Bronchial epithelial cell (primary cell): ENCODE measurements around the gene APC. TPM values are rescaled to one million over a fixed set of nuclear protein-coding genes. Genes with fewer than 3 reads are reported as not detected.

Source experiments
- DNase-seq: peaks from one replicate; pipeline ENCODE4 v3.0.0-alpha.2; 2010; ENCODE audit warnings: low read depth
- FAIRE-seq: peaks from 2 replicates; lab custom pipeline; 2011; peaks lifted over from hg19 to GRCh38; lab: Jason Lieb, UNC
- H3K27me3 ChIP-seq: 2 replicates; pipeline ENCODE4 v1.5.1; 2011; ENCODE audit warnings: low read length; ENCODE audit not compliant: control insufficient read depth, insufficient read depth
- H3K36me3 ChIP-seq: 2 replicates; pipeline ENCODE4 v1.5.1; 2011; ENCODE audit warnings: low read length; ENCODE audit not compliant: control insufficient read depth, insufficient read depth
- H3K4me3 ChIP-seq: 2 replicates; pipeline ENCODE4 v1.5.1; 2011; ENCODE audit warnings: mild to moderate bottlenecking, low read depth, low read length, control low read depth
- total RNA-seq: library from RNA; depleted of rRNA; stranded (reverse); fragments of >200 nt; gene quantifications from 2 replicates; pipeline ENCODE4 v1.2.1, GENCODE V29; 2014
- TF ChIP-seq, protein P1 (sequence below): IDR thresholded peaks from 2 replicates; pipeline ENCODE4 v1.5.1; 2011; ENCODE audit warnings: mild to moderate bottlenecking, moderate library complexity, low read length, control low read depth, inconsistent platforms; ENCODE audit not compliant: insufficient read depth, severe bottlenecking

Gene APC
- total RNA-seq, 1 donor from 2014 or later: 33.7 TPM

DNA sequence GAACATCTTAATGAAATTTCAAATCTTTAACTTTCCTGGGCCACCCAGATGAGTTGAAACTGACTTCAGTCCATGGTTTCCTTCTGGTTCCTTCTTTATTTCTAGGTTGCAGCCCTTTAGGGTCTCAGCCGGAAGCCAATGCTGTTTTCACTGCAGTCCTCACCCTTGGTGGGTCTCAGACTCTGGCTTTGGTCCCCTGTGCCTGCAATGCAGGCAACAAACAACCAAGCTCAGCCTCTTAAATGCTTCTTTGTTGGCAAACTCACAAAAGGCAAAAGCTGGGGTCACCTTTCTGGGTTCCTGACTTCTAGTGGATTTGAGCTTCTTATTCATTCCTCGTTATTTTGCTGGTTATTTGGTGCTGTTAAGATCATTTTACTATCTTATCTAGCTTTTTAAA is 19.3 kb upstream of the APC start:
- TF ChIP-seq, protein P1, sequence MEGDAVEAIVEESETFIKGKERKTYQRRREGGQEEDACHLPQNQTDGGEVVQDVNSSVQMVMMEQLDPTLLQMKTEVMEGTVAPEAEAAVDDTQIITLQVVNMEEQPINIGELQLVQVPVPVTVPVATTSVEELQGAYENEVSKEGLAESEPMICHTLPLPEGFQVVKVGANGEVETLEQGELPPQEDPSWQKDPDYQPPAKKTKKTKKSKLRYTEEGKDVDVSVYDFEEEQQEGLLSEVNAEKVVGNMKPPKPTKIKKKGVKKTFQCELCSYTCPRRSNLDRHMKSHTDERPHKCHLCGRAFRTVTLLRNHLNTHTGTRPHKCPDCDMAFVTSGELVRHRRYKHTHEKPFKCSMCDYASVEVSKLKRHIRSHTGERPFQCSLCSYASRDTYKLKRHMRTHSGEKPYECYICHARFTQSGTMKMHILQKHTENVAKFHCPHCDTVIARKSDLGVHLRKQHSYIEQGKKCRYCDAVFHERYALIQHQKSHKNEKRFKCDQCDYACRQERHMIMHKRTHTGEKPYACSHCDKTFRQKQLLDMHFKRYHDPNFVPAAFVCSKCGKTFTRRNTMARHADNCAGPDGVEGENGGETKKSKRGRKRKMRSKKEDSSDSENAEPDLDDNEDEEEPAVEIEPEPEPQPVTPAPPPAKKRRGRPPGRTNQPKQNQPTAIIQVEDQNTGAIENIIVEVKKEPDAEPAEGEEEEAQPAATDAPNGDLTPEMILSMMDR: no peak
- FAIRE-seq: no peak

DNA sequence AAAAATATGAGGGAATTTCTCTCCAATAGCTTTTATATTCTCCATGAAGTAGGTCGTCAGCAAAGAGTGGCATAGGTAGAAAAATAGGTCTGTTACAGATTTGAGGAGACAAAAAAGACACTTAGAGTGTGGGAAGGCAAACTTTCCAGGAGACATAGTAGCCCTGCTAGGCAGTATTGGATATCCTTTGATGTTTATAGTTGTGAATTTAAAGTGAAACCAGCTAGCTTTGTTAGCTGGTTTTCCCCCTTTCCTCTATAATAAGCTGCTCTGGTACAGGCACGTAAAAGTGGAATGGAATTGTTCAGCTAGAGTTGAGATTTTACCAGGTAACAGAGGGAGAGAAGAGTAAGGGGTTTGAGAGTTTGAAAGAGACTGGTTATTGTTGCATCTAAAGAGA is 17.1 kb upstream of the APC start:
- Histone ChIP-seq H3K36me3 (no peaks in the 10 kb centered on the region), H3K27me3 (no peaks in the 10 kb centered on the region), H3K4me3 (no peak overlapping the region)
- TF ChIP-seq, protein P1: no peak
- DNase-seq (no peak), FAIRE-seq (no peak)

More for the DNA sequence above, 19.3 kb upstream of the APC start:
- Histone ChIP-seq H3K4me3 (no peak overlapping the region), H3K36me3 (no peaks in the 10 kb centered on the region), H3K27me3 (no peaks in the 10 kb centered on the region)
- DNase-seq: no peak

DNA sequence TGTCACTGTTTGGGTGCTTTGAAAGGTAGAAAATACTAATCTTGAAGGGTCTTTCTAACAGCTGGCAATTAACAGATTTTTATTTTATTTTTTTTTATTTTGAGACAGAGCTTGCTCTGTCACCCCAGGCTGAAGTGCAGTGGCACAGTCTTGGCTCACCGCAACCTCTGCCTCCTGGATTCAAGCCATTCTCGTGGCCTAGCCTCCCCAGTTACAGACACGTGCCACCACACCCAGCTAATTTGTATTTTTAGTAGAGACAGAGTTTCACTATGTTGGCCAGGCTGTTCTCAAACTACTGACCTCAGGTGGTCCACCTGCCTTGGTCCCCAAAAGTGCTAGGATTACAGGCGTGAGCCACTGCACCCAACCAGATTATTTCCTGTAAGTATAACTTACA is 12.8 kb upstream of the APC start:
- H3K36me3 ChIP-seq: no peaks in the 10 kb centered on the region
- no peak overlapping the region for H3K4me3 ChIP-seq
- no peak for FAIRE-seq
- no peak for DNase-seq
- no peaks in the 10 kb centered on the region for H3K27me3 ChIP-seq
- TF ChIP-seq, protein P1: no peak

DNA sequence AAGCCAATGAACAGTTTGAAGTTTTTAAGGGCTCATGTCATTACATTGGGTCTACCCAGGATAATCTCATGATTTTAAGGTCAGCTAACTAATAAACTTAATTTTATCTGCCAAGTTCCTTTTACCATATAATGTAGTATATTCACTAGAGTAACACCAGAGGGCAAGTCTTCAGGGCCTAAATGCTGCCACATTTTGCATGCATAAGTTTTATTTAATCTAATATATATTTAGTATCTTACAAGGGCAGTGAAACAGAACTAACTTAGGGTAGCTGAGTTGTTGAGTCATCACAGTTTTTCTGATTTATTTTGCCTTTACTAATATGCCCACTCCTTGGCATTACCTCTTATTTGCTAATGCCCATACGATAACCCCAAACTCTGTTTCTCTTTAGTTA is 8.1 kb upstream of the APC start:
- TF ChIP-seq, protein P1: no peak
- no peaks in the 10 kb centered on the region for H3K27me3 ChIP-seq
- no peaks in the 10 kb centered on the region for H3K36me3 ChIP-seq
- DNase-seq (no peak), FAIRE-seq (no peak)
- no peak overlapping the region for H3K4me3 ChIP-seq

DNA sequence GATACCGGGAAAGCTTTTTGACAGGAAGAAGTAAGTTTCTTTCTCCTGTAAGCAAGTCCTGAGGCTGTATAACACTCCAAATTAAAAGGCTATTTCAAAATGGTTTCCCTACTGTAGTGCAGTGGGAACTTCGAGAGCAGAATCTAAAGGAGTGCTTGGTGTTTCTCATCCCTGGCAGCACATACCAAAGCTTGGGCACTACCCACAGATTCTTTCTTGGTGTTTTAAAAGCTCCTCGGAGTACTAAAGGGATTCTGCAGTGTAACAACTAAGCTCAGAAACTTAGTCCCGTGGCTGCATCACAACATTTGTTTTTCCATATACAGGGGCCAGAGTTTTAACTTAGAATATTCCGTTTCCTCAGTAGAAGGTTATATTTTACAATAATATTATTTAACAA is 5.6 kb upstream of the APC start:
- TF ChIP-seq, protein P1: no peak
- Histone ChIP-seq H3K36me3 (no peaks in the 10 kb centered on the region), H3K27me3 (no peaks in the 10 kb centered on the region), H3K4me3 (no peak overlapping the region)
- DNase-seq (no peak), FAIRE-seq (no peak)

DNA sequence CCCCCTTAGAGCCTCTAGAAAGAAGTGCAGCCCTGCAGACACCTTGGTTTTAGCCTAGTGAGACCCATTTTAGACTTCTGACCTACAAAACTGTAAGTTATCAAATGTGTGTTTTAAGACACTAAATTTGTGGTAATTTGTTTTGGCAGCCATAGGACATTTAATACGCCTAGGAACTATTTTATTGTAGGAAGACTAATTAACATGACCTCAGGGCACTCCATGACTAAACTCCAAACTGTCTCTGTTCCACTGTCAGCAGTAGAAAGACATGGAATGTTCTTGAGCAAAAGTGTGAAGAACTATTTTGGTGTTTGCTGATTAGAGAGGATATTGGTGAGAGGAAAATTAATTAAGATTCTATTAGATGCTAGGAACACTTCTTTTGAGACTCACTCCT is 4.1 kb upstream of the APC start:
- Histone ChIP-seq H3K27me3 (no peaks in the 10 kb centered on the region), H3K36me3 (no peaks in the 10 kb centered on the region), H3K4me3 (no peak overlapping the region)
- DNase-seq: no peak
- TF ChIP-seq, protein P1: no peak
- FAIRE-seq: no peak
